ENCODE measurements around the gene AUTS2.

GRCh38 chr7:70268179-70268578, 669.9 kb downstream of the AUTS2 start:
- TF ChIP-seq CTCF (conservative IDR thresholded peaks at IDR 0.05 in 1 of 2, IDR thresholded peaks at IDR 0.05 in 1 of 2; ENCODE audit: low read depth in 1 of 2, low read length in 2 of 2) (no peak), EZH2 (IDR thresholded peaks at IDR 0.05; ENCODE audit: low read length, missing control alignments) (no peak)
